Left renal cortex interstitium (tissue), 4 donors: ENCODE measurements around the gene GKN1. TPM values are rescaled to one million over a fixed set of nuclear protein-coding genes. Genes with fewer than 3 reads are reported as not detected.
"Not testable (repeated sequence)": the region's sequence is repeated elsewhere in the genome, so short reads cannot be mapped to it uniquely, and the experiment has no call there.

Experiments used
- DNase-seq, 4 donors: peaks; one replicate each; pipeline ENCODE4 v3.0.0-alpha.2; 2013; ENCODE audit warnings: low read depth in 4 of 4, low spot score in 2 of 4, missing footprints in 1 of 4
- polyA plus RNA-seq, 4 donors: library from polyadenylated mRNA; unstranded; fragments of 120-200 nt; gene quantifications; one replicate each; pipeline ENCODE4 v1.2.1, GENCODE V29; 2013; ENCODE audit not compliant: insufficient read length in 4 of 4

GKN1 gene
- polyA plus RNA-seq, 4 donors: not detected

- DNase-seq: not testable (repeated sequence)
These were observed 19.0 kb upstream of the GKN1 start for GRCh38 chr2:68955432-68955831.

- no peak for DNase-seq
These were observed 15.4 kb upstream of the GKN1 start for GRCh38 chr2:68959001-68959400.

GRCh38 chr2:68961380-68961779, 13.1 kb upstream of the GKN1 start:
- no peak for DNase-seq

- DNase-seq: no peak
These were observed 10.2 kb upstream of the GKN1 start for GRCh38 chr2:68964282-68964681.

- no peak for DNase-seq
These were observed 6.2 kb upstream of the GKN1 start for GRCh38 chr2:68968221-68968620.

GRCh38 chr2:68969736-68970490, 4.5 kb upstream of the GKN1 start:
- no peak for DNase-seq

- no peak for DNase-seq
These were observed 3.7 kb upstream of the GKN1 start for GRCh38 chr2:68970566-68971265.

- DNase-seq: no peak
These were observed 2.7 kb upstream of the GKN1 start for GRCh38 chr2:68971591-68972231.

GRCh38 chr2:68974946-68975665, 670 bp downstream of the GKN1 start:
- DNase-seq: no peak

- no peak for DNase-seq
These were observed 1.4 kb downstream of the GKN1 start for GRCh38 chr2:68975844-68976243.

- no peak for DNase-seq
These were observed 3.0 kb downstream of the GKN1 start for GRCh38 chr2:68977453-68977852.

GRCh38 chr2:68978098-68978497, 3.7 kb downstream of the GKN1 start:
- DNase-seq: no peak

GRCh38 chr2:68980956-68981355, 6.5 kb downstream of the GKN1 start:
- no peak for DNase-seq

- DNase-seq: no peak
These were observed 12.6 kb downstream of the GKN1 start for GRCh38 chr2:68987021-68987503.

- no peak for DNase-seq
These were observed 14.6 kb downstream of the GKN1 start for GRCh38 chr2:68989035-68989434.

GRCh38 chr2:68992341-68992740, 17.9 kb downstream of the GKN1 start:
- no peak for DNase-seq

GRCh38 chr2:68992933-68993332, 18.5 kb downstream of the GKN1 start:
- DNase-seq: no peak

- no peak for DNase-seq
These were observed 19.2 kb downstream of the GKN1 start for GRCh38 chr2:68993660-68994059.

- DNase-seq: no peak
These were observed 20.4 kb downstream of the GKN1 start for GRCh38 chr2:68994864-68995263.

GRCh38 chr2:68995916-68996315, 21.5 kb downstream of the GKN1 start:
- no peak for DNase-seq

GRCh38 chr2:68997401-68997800, 23.0 kb downstream of the GKN1 start:
- DNase-seq: no peak
